SU-DHL-6 (cell line): ENCODE measurements around the gene OSBPL2.

Experiments
- EZH2phosphoT487 ChIP-seq: fragments of 200-600 bp; sonication (generic), shearing (Covaris generic); conservative IDR thresholded peaks from 2 replicates; pipeline ENCODE4 v1.6.1; 2018; ENCODE audit warnings: mild to moderate bottlenecking, antibody characterized with exemption, low read length, moderate library complexity, mixed read lengths
- TF ChIP-seq, protein P1 (sequence below): fragments of 200-600 bp; sonication (generic); IDR thresholded peaks from one replicate; pipeline ENCODE4 v1.5.1; 2017; ENCODE audit warnings: antibody characterized with exemption, mild to moderate bottlenecking, low read length, moderate library complexity; ENCODE audit not compliant: insufficient read depth, poor library complexity, severe bottlenecking

DNA sequence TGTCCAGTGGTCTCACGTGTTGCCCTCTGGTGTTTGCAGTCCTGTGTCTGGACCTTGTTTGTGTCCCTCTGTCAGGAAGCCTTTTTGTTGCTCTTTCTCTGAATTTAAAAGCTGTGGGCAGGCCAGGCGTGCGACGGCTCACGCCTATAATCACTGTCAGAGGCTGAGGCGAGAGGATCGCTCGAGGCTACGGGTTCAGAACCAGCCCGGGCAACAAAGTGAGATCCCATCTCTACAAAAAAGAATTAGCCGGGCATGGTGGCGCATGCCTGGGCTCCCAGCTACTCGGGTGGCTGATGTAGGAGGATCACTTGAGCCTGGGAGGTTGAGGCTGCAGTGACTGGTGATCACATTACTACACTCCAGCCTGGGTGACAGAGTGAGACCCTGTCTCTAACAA, 28.5 kb downstream of the OSBPL2 start:
- TF ChIP-seq, protein P1, sequence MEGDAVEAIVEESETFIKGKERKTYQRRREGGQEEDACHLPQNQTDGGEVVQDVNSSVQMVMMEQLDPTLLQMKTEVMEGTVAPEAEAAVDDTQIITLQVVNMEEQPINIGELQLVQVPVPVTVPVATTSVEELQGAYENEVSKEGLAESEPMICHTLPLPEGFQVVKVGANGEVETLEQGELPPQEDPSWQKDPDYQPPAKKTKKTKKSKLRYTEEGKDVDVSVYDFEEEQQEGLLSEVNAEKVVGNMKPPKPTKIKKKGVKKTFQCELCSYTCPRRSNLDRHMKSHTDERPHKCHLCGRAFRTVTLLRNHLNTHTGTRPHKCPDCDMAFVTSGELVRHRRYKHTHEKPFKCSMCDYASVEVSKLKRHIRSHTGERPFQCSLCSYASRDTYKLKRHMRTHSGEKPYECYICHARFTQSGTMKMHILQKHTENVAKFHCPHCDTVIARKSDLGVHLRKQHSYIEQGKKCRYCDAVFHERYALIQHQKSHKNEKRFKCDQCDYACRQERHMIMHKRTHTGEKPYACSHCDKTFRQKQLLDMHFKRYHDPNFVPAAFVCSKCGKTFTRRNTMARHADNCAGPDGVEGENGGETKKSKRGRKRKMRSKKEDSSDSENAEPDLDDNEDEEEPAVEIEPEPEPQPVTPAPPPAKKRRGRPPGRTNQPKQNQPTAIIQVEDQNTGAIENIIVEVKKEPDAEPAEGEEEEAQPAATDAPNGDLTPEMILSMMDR, result no peak
- no peak for TF ChIP-seq EZH2phosphoT487
